Measurements from ENCODE around the gene TMEM50B. TPM values are rescaled to one million over a fixed set of nuclear protein-coding genes. Genes with fewer than 3 reads are reported as not detected.
A peak's percentile ranks its signal among the peaks of the same experiment; 100 is the strongest.

Gene TMEM50B
- total and polyA plus RNA-seq, 2 of the 8 experiments (the other 6 are each of a cell fraction or from before 2014, with no cell fraction given): 16.8 to 20.5 TPM

- DNase-seq (ENCODE audit: low read depth in 1 of 2, low spot score in 2 of 2) (peak; percentile 87 to 98), FAIRE-seq (peak; percentile 88)
- H3K79me2 ChIP-seq (ENCODE audit: control insufficient read depth in 1 of 2, insufficient read depth in 2 of 2, low read length in 2 of 2): no peaks in the 10 kb centered on the region
- POLR2A ChIA-PET (ENCODE audit: partially characterized antibody): interaction anchor here (0.8 to 2.6 kb wide), 8 partner anchors 10 to 719 kb away, joined by 3 to 30 read pairs (median 4); partner anchors contain the start of genes DONSON and TMEM50B
- H3K23me2 ChIP-seq (ENCODE audit: low read depth, low read length): peaks cover 7% of the 10 kb centered on the region
- peak within 1 kb of the TSS; percentile 100 for H3K18ac ChIP-seq (ENCODE audit: extremely low read depth, low read length)
- no peak within 1 kb of the TSS for H3K14ac ChIP-seq (ENCODE audit: insufficient read length)
- peaks cover 0 to 4% (median 0%) of the 10 kb centered on the region in 4 experiments; a peak in 1 of 7 replicates for H3K4me1 ChIP-seq (replicated peaks in 1 of 4; ENCODE audit: control insufficient read depth in 3 of 4, insufficient read depth in 4 of 4, low read length in 3 of 4)
- 1% methylated on average over 47 of the region's 52 CpGs; no CpG with 5 or more reads in 1 of the 2 experiments for WGBS, 2 experiments (ENCODE audit: extremely low coverage in 1 of 2, insufficient coverage in 1 of 2, insufficient read length in 1 of 2, insufficient replicate concordance in 2 of 2, low coverage in 1 of 2, low lambda C conversion rate in 2 of 2, missing lambda C conversion rate in 1 of 2)
- peak within 1 kb of the TSS; percentile 90 for H3K27ac ChIP-seq (ENCODE audit: low read depth, low read length)
- H3K79me1 ChIP-seq (ENCODE audit: low read depth, low read length): no peaks in the 10 kb centered on the region
- H3K4ac ChIP-seq (replicated peaks; ENCODE audit: insufficient read length, low read depth, low read length): peak within 1 kb of the TSS; percentile 17
- H2BK15ac ChIP-seq (ENCODE audit: low read length): 0 out of 2 replicates have a peak within 1 kb of the TSS, but pooled peaks have one; percentile 72
- H2AFZ ChIP-seq (ENCODE audit: low read length): peak within 1 kb of the TSS; percentile 98
- CTCF ChIA-PET (ENCODE audit: partially characterized antibody): interaction anchor here (0.6 to 1.1 kb wide), 4 partner anchors 10 to 402 kb away, joined by 3 read pairs; partner anchors contain the start of gene TMEM50B
- H3K56ac ChIP-seq (replicated peaks; ENCODE audit: insufficient read length, low read depth, low read length): peak within 1 kb of the TSS; percentile 77
- H2BK20ac ChIP-seq (ENCODE audit: low read length): no peak within 1 kb of the TSS
- H2AK5ac ChIP-seq (ENCODE audit: low read depth, low read length): no peak within 1 kb of the TSS
- peaks cover 0 to 8% (median 0%) of the 10 kb centered on the region in 4 experiments; a peak in 2 of 8 replicates for H3K36me3 ChIP-seq (ENCODE audit: control insufficient read depth in 2 of 4, insufficient read depth in 4 of 4, low read length in 3 of 4)
- H2BK120ac ChIP-seq (replicated peaks; ENCODE audit: low read depth, low read length): no peak within 1 kb of the TSS
- H3K23ac ChIP-seq (ENCODE audit: insufficient read length): no peak within 1 kb of the TSS
- H3K9ac ChIP-seq (replicated peaks in 1 of 4; ENCODE audit: extremely low read depth in 1 of 4, low read depth in 3 of 4, low read length in 3 of 4): peak within 1 kb of the TSS in 3 of 4 experiments; percentile 85 to 91 (median 91); a peak in 6 of 7 replicates
- H4K20me1 ChIP-seq (replicated peaks in 1 of 2; ENCODE audit: control insufficient read depth in 1 of 2, insufficient read depth in 2 of 2, low read length in 2 of 2): no peaks in the 10 kb centered on the region
- H3K27me3 ChIP-seq (replicated peaks in 1 of 4; ENCODE audit: control insufficient read depth in 3 of 4, extremely low read depth in 1 of 4, insufficient read depth in 3 of 4, low read length in 3 of 4): no peaks in the 10 kb centered on the region
- peak within 1 kb of the TSS; percentile 74 to 75 for H3K4me2 ChIP-seq (ENCODE audit: insufficient read depth in 1 of 2, low read depth in 2 of 2, low read length in 2 of 2)
- H2BK12ac ChIP-seq (ENCODE audit: low read depth, low read length): 0 out of 2 replicates have a peak within 1 kb of the TSS, but pooled peaks have one; percentile 75
- H4K5ac ChIP-seq (ENCODE audit: insufficient read length, low read depth, low read length): peak within 1 kb of the TSS; percentile 88
- peak within 1 kb of the TSS; percentile 66 to 98 (median 78) for H3K4me3 ChIP-seq (ENCODE audit: extremely low read depth in 1 of 4, insufficient read depth in 2 of 4, low read depth in 3 of 4, low read length in 4 of 4)
- H3K9me3 ChIP-seq (ENCODE audit: insufficient read depth in 2 of 2, low read depth in 1 of 2, low read length in 1 of 2): no peaks in the 10 kb centered on the region
- peak within 1 kb of the TSS; percentile 67 for H4K91ac ChIP-seq (replicated peaks; ENCODE audit: insufficient read length, low read length)
- H4K8ac ChIP-seq (ENCODE audit: extremely low read depth, insufficient read depth, low read length): peak within 1 kb of the TSS; percentile 66; the same call in 1 of the 2 replicates
- peak within 1 kb of the TSS; percentile 93 for H2BK5ac ChIP-seq (ENCODE audit: low read depth, low read length)
- TF ChIP-seq CBX5 (IDR thresholded peaks at IDR 0.05; ENCODE audit: low read depth, low read length) (no peak), CTBP2 (IDR thresholded peaks at IDR 0.05; ENCODE audit: borderline replicate concordance, insufficient read depth, insufficient read length, low read length) (no peak), CHD2 (IDR thresholded peaks at IDR 0.05; ENCODE audit: low read length) (no peak), KDM4A (IDR thresholded peaks at IDR 0.05; ENCODE audit: low read depth, low read length, severe bottlenecking) (peak; percentile 87), POU5F1 (IDR thresholded peaks at IDR 0.05; ENCODE audit: low read depth, low read length) (no peak), TEAD4 (IDR thresholded peaks at IDR 0.05; ENCODE audit: low read depth, low read length) (0 out of 2 replicates have a peak, but pooled peaks have one; percentile 10), GTF2F1 (IDR thresholded peaks at IDR 0.05; ENCODE audit: borderline replicate concordance, low read depth, low read length) (no peak), CBX8 (IDR thresholded peaks at IDR 0.05; ENCODE audit: borderline replicate concordance, low read depth, low read length) (no peak), HDAC6 (IDR thresholded peaks at IDR 0.05; ENCODE audit: low read depth, low read length) (no peak), NRF1 (IDR thresholded peaks at IDR 0.05; ENCODE audit: low read depth, low read length) (peak; percentile 91)
- TF ChIP-seq, protein P1, sequence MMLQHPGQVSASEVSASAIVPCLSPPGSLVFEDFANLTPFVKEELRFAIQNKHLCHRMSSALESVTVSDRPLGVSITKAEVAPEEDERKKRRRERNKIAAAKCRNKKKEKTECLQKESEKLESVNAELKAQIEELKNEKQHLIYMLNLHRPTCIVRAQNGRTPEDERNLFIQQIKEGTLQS (IDR thresholded peaks at IDR 0.05; ENCODE audit: insufficient read depth, low read depth, low read length): no peak
These were observed 11.8 kb upstream of the TMEM50B start, which contains the start of gene DNAJC28 for GRCh38 chr21:33491373-33492102. DNAJC28 (minus strand) TSS chr21:33491716; CDS start chr21:33489393, 2,323 bp downstream.
